Heart right ventricle (tissue), 16 donors: Measurements from ENCODE around the gene PARD3. TPM values are rescaled to one million over a fixed set of nuclear protein-coding genes. Genes with fewer than 3 reads are reported as not detected.

Experiments used
- ATAC-seq, 8 donors: fragments of 200-7000 bp; cut with Tn5 transposase; one replicate each; pipeline ENCODE4 v1.9.1; 2020; ENCODE audit warnings: mild to moderate bottlenecking in 8 of 8, moderate library complexity in 8 of 8, moderate number of reproducible peaks in 1 of 8
- DNase-seq, 2 donors: peaks; one replicate each; pipeline ENCODE4 v3.0.0-alpha.2; 2020
- H3K27ac ChIP-seq, 10 donors: fragments of 200-600 bp; sonication (generic) in 2 of 10; one replicate each; pipeline versions ENCODE4 v1.5.0 to v1.8.0; 2020 to 2022; ENCODE audit warnings: mild to moderate bottlenecking in 3 of 10
- H3K27me3 ChIP-seq, 7 donors: fragments of 200-600 bp; one replicate each; pipeline ENCODE4 v1.8.0; 2021 to 2022; ENCODE audit warnings: mild to moderate bottlenecking in 2 of 7
- H3K36me3 ChIP-seq, 9 donors: fragments of 200-600 bp; sonication (generic) in 1 of 9; one replicate each; pipeline versions ENCODE4 v1.5.0 to v1.8.0; 2020 to 2022; ENCODE audit warnings: mild to moderate bottlenecking in 2 of 9
- H3K4me1 ChIP-seq, 9 donors: fragments of 200-600 bp; sonication (generic) in 1 of 9; one replicate each; pipeline versions ENCODE4 v1.5.0 to v1.8.0; 2020 to 2022; ENCODE audit warnings: mild to moderate bottlenecking in 4 of 9
- H3K4me3 ChIP-seq, 10 donors: fragments of 200-600 bp; sonication (generic) in 2 of 10; one replicate each; pipeline versions ENCODE4 v1.5.0 to v1.8.0; 2020 to 2022; ENCODE audit warnings: mild to moderate bottlenecking in 7 of 10, moderate library complexity in 2 of 10
- H3K9me3 ChIP-seq, 11 donors: fragments of 200-600 bp in 10 of 11; sonication (generic) in 2 of 11; one replicate each; pipeline versions ENCODE4 v1.5.0 to v1.8.0; 2013 to 2022; ENCODE audit warnings: mild to moderate bottlenecking in 2 of 11, control low read depth in 1 of 11, moderate library complexity in 1 of 11
- CTCF ChIP-seq, 9 donors: fragments of 200-600 bp; sonication (generic) in 2 of 9; IDR thresholded peaks; one replicate each; pipeline versions ENCODE4 v1.5.0 to v1.8.0; 2021 to 2022; ENCODE audit warnings: antibody characterized with exemption in 9 of 9, mild to moderate bottlenecking in 5 of 9, moderate library complexity in 1 of 9
- WGBS, 2 donors: extraction: QIAGEN DNeasy Blood & Tissue Kit; methylation state at CpG; one replicate each; pipeline ENCODE4 v1.1.7; 2013; ENCODE audit warnings: inconsistent platforms in 1 of 2; 5-methylcytosine and 5-hydroxymethylcytosine counted together
- intact Hi-C, 10 donors: fragments of 100-400 bp; cut with DNase I; formaldehyde crosslinking; loops; one replicate each; pipeline versions ENCODE4 v1.11.1 to v1.14.2; 2022
- polyA plus RNA-seq, 2 donors: library from polyadenylated mRNA; stranded (reverse); fragments of 200-250 nt; gene quantifications; one replicate each; pipeline ENCODE4 v1.2.3, GENCODE V29; 2013
- total RNA-seq, 10 donors: library from RNA; stranded (reverse); fragmentation: NEBNext Ultra II Directional in 3 of 10; extraction: Animal tissue kit (Norgen Biotek cat#: 25700) in 3 of 10; gene quantifications; one replicate each; pipeline versions ENCODE4 v1.2.1 to v1.2.4, GENCODE V29; 2021 to 2023
- donor health status: Arrhythmogenic right ventricular cardiomyopathy.
- donor health status: ischemic (EF 13 %, LVEDD 7.1; RV severe dilation, severe dysfunction).
- donor health status: healthy with polysubstance abuse.
- donor health status: DM: no; HTN: yes; CAD: no.
- donor health status: DM: no; HTN: no; CAD: no.
- donor health status: ischemic (EF 25% LVEDD 6.9; RV normal size, moderate dysfunction).
- donor health status: ischemic (EF 25% LVEDD 5.7; RV mildly dilated, moderate dysfunction).
- donor health status: healthy.
- donor health status: DM: yes; HTN: yes; CAD: no.
- donor health status: Ischemic cardiomyopathy.
- donor health status: ischemic (EF 35%, LVEDD 5.7; RV mildly dilated, moderate dysfunction).
- donor health status: nonischemic (EF 11% LVEDD 7.7; RV severe dilation, severe dysfunction).
- donor health status: DM: yes; HTN: yes; CAD: no.
- donor health status: PGD.
- donor health status: ischemic (EF 29% LVEDD 5.4; RV normal size, mild dysfunction).
- donor health status: nonischemic (EF 23%, LVEDD 6.1; RV moderate dilation, normal function).

The PARD3 gene
- total and polyA plus RNA-seq, 12 donors = 19.7 to 41.8 (median 34.2) TPM

- no peaks in the 10 kb centered on the region for H3K36me3 ChIP-seq
- peaks cover 2 to 69% (median 43%) of the 10 kb centered on the region in 9 donors for H3K4me1 ChIP-seq
- no peaks in the 10 kb centered on the region for H3K27me3 ChIP-seq
- intact Hi-C loops = no loop called here
- H3K27ac ChIP-seq = no peak overlapping the region
- TF ChIP-seq CTCF (IDR thresholded peaks at IDR 0.05) = no peak
- DNase-seq (no peak), ATAC-seq (no peak)
- H3K4me3 ChIP-seq = no peak overlapping the region
- H3K9me3 ChIP-seq = no peaks in the 10 kb centered on the region
- 90 to 92% methylated on average over 4 of the region's 4 CpGs for WGBS, 2 donors
These were observed 115.1 kb downstream of the PARD3 start for GRCh38 chr10:34699904-34700517.

DNA sequence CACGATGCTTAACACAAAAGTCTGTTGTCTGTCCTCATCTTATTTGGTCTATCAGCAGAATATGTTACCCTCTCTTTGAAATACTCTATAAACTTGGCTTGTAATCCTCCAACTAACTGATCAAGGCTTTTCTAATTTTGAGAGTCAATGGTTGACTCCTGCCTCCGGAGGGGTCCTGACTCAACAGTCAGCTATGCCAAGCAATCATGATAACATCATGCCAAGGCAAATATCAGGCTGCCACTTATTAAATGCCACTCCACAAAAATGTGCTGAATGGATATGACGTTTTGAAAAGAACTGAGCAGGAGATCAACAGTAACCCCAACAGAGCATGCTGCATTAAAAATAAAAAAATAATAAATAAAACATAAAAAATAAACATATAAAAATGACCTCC lies 116.1 kb downstream of the PARD3 start:
- Histone ChIP-seq H3K4me3 (no peak overlapping the region), H3K27ac (peak overlapping the region in 1 of 10 donors; percentile 5), H3K36me3 (no peaks in the 10 kb centered on the region), H3K9me3 (no peaks in the 10 kb centered on the region), H3K4me1 (peaks cover 0 to 59% (median 36%) of the 10 kb centered on the region in 9 donors), H3K27me3 (no peaks in the 10 kb centered on the region)
- DNase-seq (no peak), ATAC-seq (peak in 2 of 8 donors; percentile 17 to 48)
- intact Hi-C loops = no loop called here
- WGBS, 2 donors = 36 to 41% methylated on average over 3 of the region's 3 CpGs
- no peak for TF ChIP-seq CTCF (IDR thresholded peaks at IDR 0.05)

GRCh38 chr10:34698248-34698831 lies 116.8 kb downstream of the PARD3 start:
- no peak overlapping the region for H3K27ac ChIP-seq
- intact Hi-C loops = no loop called here
- H3K4me3 ChIP-seq = no peak overlapping the region
- WGBS, 2 donors = 97 to 99% methylated on average over 4 of the region's 4 CpGs
- TF ChIP-seq CTCF (IDR thresholded peaks at IDR 0.05) = no peak
- peaks cover 0 to 53% (median 36%) of the 10 kb centered on the region in 9 donors for H3K4me1 ChIP-seq
- DNase-seq = no peak
- no peak for ATAC-seq
- H3K27me3 ChIP-seq = no peaks in the 10 kb centered on the region
- no peaks in the 10 kb centered on the region for H3K36me3 ChIP-seq
- H3K9me3 ChIP-seq = no peaks in the 10 kb centered on the region

DNA sequence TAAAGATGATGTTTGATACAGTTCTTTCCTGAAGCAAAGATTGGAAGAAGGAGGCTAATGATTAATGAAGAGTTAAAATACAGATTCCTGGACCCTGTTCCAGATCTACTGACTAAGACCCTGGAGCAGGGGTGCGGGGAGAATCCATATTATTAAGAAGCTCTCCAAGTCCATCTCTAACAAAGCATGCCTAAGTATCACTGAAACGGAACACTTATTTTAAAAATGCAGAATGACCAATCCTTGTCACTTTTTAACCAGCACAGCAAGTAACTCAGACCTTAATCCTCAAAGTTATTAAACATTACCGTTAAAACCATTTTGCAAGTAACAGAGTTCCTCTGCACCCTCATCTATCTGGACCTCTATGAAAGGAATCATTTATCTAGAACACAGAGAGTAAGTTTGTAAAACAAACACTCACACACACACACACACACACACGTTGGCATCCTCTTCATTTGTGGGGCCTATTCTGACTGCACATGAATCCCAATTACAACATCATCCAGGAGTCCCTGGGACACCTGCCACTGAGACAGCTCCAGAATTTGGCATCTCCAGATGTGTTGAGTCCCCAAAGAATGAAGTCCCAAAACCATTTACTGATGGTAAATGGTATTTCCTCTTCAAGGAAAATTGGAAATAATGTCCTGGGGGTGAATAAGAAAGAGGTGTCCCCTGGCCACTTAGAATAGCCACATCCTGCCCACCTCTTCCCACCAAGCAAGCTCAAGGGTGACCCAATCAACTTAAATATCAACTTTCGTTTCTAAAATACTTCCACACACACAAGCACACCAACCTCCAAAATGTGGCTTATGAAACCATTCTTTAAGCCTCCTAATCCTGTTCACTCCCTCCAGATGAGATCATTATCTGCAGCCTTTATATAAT lies 117.5 kb downstream of the PARD3 start:
- intact Hi-C loops = no loop called here

More for the DNA sequence above, 117.5 kb downstream of the PARD3 start:
- no peak overlapping the region for H3K4me3 ChIP-seq
- no peaks in the 10 kb centered on the region for H3K36me3 ChIP-seq
- H3K27ac ChIP-seq = no peak overlapping the region
- 80 to 82% methylated on average over 5 of the region's 5 CpGs for WGBS, 2 donors
- no peak for DNase-seq
- H3K4me1 ChIP-seq = peaks cover 0 to 48% (median 33%) of the 10 kb centered on the region in 9 donors
- no peaks in the 10 kb centered on the region for H3K9me3 ChIP-seq
- H3K27me3 ChIP-seq = no peaks in the 10 kb centered on the region
- ATAC-seq = no peak
- no peak for TF ChIP-seq CTCF (IDR thresholded peaks at IDR 0.05)
